ENCODE data around the gene UBE2Q2. TPM values are rescaled to one million over a fixed set of nuclear protein-coding genes. Genes with fewer than 3 reads are reported as not detected.

UBE2Q2 gene
- total RNA-seq, 4 donors from 2014 or later = 50.6 to 92.2 (median 65.5) TPM

DNA sequence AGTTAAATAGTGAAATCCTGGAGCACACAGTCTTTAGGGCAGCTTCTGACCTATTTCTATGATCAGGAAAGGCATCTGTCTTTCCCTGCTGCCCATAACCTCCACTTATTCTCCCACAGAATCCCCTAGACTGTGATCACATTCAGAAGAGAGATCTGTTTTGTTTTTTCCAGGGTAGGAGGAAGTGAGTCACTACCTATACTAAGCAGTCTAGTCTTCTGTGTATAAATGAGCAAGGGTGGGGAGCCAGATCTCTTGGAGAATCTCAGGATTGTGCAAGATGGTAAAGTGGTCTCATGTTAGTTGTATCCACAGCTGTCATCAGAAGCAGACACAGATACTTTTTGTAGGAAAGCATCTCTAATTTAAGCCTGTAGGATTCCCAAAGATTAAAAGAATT is 48.6 kb downstream of the UBE2Q2 start:
- Histone ChIP-seq H3K27ac (no peak overlapping the region), H3K4me1 (no peaks in the 10 kb centered on the region), H3K9me3 (no peaks in the 10 kb centered on the region), H3K27me3 (no peaks in the 10 kb centered on the region), H3K4me3 (no peak overlapping the region), H3K36me3 (peaks cover 0 to 34% of the 10 kb centered on the region in 2 donors)
- peak; percentile 39 for ATAC-seq
- TF ChIP-seq, protein P1, sequence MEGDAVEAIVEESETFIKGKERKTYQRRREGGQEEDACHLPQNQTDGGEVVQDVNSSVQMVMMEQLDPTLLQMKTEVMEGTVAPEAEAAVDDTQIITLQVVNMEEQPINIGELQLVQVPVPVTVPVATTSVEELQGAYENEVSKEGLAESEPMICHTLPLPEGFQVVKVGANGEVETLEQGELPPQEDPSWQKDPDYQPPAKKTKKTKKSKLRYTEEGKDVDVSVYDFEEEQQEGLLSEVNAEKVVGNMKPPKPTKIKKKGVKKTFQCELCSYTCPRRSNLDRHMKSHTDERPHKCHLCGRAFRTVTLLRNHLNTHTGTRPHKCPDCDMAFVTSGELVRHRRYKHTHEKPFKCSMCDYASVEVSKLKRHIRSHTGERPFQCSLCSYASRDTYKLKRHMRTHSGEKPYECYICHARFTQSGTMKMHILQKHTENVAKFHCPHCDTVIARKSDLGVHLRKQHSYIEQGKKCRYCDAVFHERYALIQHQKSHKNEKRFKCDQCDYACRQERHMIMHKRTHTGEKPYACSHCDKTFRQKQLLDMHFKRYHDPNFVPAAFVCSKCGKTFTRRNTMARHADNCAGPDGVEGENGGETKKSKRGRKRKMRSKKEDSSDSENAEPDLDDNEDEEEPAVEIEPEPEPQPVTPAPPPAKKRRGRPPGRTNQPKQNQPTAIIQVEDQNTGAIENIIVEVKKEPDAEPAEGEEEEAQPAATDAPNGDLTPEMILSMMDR (IDR thresholded peaks at IDR 0.05) = no peak
- TF ChIP-seq POLR2A (IDR thresholded peaks at IDR 0.05) (no peak), POLR2AphosphoS5 (IDR thresholded peaks at IDR 0.05) (no peak), EP300 (IDR thresholded peaks at IDR 0.05) (no peak)

DNA sequence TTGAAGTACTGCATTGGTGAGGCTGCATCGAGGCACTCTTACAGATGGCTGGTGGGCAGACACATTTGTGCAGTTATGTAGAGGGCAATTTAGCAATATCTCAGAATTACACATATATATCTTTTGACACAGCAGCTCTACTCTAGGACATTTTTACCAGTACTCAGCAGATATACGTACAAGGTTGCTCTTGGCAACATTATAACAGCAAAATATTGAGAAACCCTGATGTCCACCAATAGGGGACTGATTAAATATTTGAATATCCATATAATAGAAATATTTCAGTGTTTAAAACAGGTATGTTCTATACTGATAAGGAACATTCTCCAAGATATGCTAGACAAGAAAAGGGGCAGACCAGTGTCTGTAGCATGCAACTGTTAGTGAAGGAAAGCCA is 52.5 kb downstream of the UBE2Q2 start:
- TF ChIP-seq POLR2AphosphoS5 (IDR thresholded peaks at IDR 0.05) (no peak), EP300 (IDR thresholded peaks at IDR 0.05) (no peak)
- TF ChIP-seq, protein P1 (IDR thresholded peaks at IDR 0.05) = no peak
- WGBS, 2 donors (ENCODE audit: low coverage in 1 of 2) = 84 to 93% methylated on average over 2 of the region's 2 CpGs
- H3K27ac ChIP-seq = no peak overlapping the region
- no peak for ATAC-seq
- peaks cover 0 to 39% of the 10 kb centered on the region in 2 donors for H3K36me3 ChIP-seq
- H3K4me1 ChIP-seq = no peaks in the 10 kb centered on the region
- no peaks in the 10 kb centered on the region for H3K27me3 ChIP-seq
- no peaks in the 10 kb centered on the region for H3K9me3 ChIP-seq
- H3K4me3 ChIP-seq = no peak overlapping the region

DNA sequence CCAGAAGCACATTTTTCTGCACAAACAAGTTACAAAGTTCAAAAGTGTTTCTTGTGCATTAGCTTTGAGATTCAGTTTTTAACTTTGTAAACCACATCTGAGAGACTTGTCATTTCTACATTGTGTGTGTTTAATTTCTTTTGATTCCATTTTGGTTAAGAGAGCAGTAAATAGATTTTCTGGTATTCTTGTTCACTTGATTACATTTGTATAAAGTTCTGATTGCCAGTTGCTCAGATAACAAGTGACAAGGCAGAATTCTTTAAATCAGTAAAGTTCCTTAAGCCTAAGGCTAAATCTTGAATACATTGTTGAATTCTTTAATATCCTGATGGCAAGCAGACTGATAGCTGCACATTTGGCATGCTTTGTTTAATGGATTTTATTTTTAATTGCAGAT is 57.3 kb downstream of the UBE2Q2 start:
- TF ChIP-seq EP300 (IDR thresholded peaks at IDR 0.05) (no peak), POLR2AphosphoS5 (IDR thresholded peaks at IDR 0.05) (no peak), POLR2A (IDR thresholded peaks at IDR 0.05) (no peak)
- TF ChIP-seq, protein P1 (IDR thresholded peaks at IDR 0.05) = no peak
- H3K4me3 ChIP-seq = no peak overlapping the region
- ATAC-seq = no peak
- H3K4me1 ChIP-seq = peaks cover 0 to 27% (median 7%) of the 10 kb centered on the region in 3 donors
- peaks cover 0 to 19% of the 10 kb centered on the region in 2 donors for H3K36me3 ChIP-seq
- H3K27ac ChIP-seq = no peak overlapping the region
- no peaks in the 10 kb centered on the region for H3K27me3 ChIP-seq
- H3K9me3 ChIP-seq = no peaks in the 10 kb centered on the region

DNA sequence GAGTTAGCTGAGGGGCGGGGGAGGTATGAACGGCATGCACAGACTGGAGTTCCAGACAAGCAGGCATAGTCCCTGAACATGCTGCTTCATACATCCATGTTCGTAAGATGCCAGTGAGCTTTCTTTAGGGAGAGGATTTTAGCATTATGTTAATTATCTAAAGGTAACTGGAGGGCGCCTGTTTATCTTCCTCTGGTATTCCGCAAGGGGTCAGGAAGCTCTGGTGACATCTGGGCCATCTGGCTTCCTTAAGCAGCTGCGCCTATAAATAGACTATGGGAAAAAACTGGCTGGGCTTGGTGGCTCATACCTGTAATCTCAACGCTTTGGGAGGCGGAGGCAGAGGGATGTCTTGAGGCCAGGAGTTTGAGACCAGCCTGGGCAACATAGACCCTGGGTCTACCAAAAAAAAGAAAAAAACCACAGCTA is 58.9 kb downstream of the UBE2Q2 start:
- Histone ChIP-seq H3K27ac (no peak overlapping the region), H3K4me1 (peaks cover 0 to 42% (median 8%) of the 10 kb centered on the region in 3 donors), H3K4me3 (no peak overlapping the region), H3K9me3 (no peaks in the 10 kb centered on the region), H3K36me3 (peaks cover 0 to 15% of the 10 kb centered on the region in 2 donors), H3K27me3 (no peaks in the 10 kb centered on the region)
- no peak for TF ChIP-seq POLR2A (IDR thresholded peaks at IDR 0.05)
- TF ChIP-seq, protein P1 (IDR thresholded peaks at IDR 0.05) = no peak
- no peak for TF ChIP-seq EP300 (IDR thresholded peaks at IDR 0.05)
- TF ChIP-seq POLR2AphosphoS5 (IDR thresholded peaks at IDR 0.05) = no peak
- ATAC-seq = no peak
- 41 to 48% methylated on average over 4 to 8 of the region's 8 CpGs for WGBS, 2 donors (ENCODE audit: low coverage in 1 of 2)

DNA sequence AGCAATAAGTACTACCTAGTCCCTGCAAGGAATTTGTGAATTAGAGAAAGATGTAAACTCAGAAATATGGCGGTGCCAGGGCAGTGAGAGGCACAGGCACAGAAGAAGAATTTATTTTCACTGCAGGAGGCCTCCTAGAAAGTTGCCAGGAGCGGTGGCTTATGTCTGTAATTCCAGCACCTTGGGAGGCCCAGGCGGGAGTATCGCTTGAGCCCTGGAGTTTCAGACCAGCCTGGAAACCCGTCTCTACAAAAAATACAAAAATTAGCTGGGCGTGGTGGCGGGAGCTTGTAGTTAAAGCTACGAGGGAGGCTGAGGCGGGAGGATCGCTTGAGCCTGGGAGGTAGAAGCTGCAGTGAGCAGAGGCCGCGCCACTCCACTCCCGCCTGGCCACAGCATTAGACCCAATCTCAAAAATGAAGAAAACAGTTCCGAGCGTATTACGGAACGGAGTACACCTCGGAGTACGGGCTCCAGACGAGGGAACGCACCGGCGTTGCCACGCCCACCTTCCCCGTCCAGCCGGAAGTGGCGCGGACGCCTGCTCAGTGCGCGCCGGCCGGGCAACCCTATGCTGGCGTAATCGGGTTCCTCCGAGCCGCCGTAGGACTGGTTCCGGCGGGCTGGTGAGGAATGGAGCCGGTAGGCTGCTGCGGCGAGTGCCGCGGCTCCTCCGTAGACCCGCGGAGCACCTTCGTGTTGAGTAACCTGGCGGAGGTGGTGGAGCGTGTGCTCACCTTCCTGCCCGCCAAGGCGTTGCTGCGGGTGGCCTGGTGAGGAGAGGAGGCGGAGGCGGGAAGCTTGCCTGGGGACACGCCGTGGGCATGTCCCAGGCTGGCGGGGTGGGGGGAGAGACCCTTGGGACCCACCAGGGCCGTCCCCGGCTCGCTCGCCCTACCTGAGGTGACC is 60.3 kb downstream of the UBE2Q2 start, which contains the start of gene FBXO22:
TSS of gene FBXO22 (plus strand) at position 548 of the 909 bp plus-strand sequence. CDS start at position 634, 86 bp downstream.
- H3K27me3 ChIP-seq = no peaks in the 10 kb centered on the region
- 10 to 21% methylated on average over 4 to 8 of the region's 63 CpGs for WGBS, 2 donors (ENCODE audit: low coverage in 1 of 2)
- H3K4me1 ChIP-seq = peaks cover 0 to 42% (median 8%) of the 10 kb centered on the region in 3 donors
- no peaks in the 10 kb centered on the region for H3K9me3 ChIP-seq
- peaks cover 0 to 10% of the 10 kb centered on the region in 2 donors for H3K36me3 ChIP-seq
- peak; percentile 98 for ATAC-seq
- TF ChIP-seq POLR2A (IDR thresholded peaks at IDR 0.05) (peak; percentile 48 to 70), POLR2AphosphoS5 (IDR thresholded peaks at IDR 0.05) (peak; percentile 93)
- TF ChIP-seq, protein P1 (IDR thresholded peaks at IDR 0.05) = no peak
- H3K4me3 ChIP-seq = peak within 1 kb of the TSS; percentile 83 to 97
- H3K27ac ChIP-seq = peak within 1 kb of the TSS; percentile 53 to 91 (median 86)
